Calu3 (cell line): ENCODE results near the gene KAZN. TPM values are rescaled to one million over a fixed set of nuclear protein-coding genes. Genes with fewer than 3 reads are reported as not detected.

Experiments used
- BruUV-seq: library from RNA; stranded (reverse); fragments of 400-500 nt; replicated peaks from 2 replicates; lab custom pipeline; 2021; lab: Mats Ljungman, UMichigan
- CTCF ChIA-PET: fragments of 300-600 bp; sonication (Branson Sonifier 250); formaldehyde crosslinking; loops from one replicate; lab custom pipeline; 2022; ENCODE audit warnings: antibody characterized with exemption; lab: Charles Lee
- DNase-seq: peaks from one replicate; pipeline ENCODE4 v3.0.0; 2022
- H3K27ac Mint-ChIP-seq: one replicate; pipeline ENCODE4 v1.8.0; 2022; ENCODE audit warnings: mixed read lengths; ENCODE audit not compliant: unreplicated experiment
- H3K27me3 Mint-ChIP-seq: one replicate; pipeline ENCODE4 v1.8.0; 2022; ENCODE audit warnings: mixed read lengths; ENCODE audit not compliant: unreplicated experiment
- H3K36me3 Mint-ChIP-seq: one replicate; pipeline ENCODE4 v1.8.0; 2022; ENCODE audit warnings: mild to moderate bottlenecking, moderate library complexity, mixed read lengths; ENCODE audit not compliant: insufficient read depth, unreplicated experiment
- H3K4me1 Mint-ChIP-seq: one replicate; pipeline ENCODE4 v1.8.0; 2022; ENCODE audit warnings: mild to moderate bottlenecking, low read depth, mixed read lengths; ENCODE audit not compliant: unreplicated experiment
- H3K4me3 Mint-ChIP-seq: one replicate; pipeline ENCODE4 v1.8.0; 2022; ENCODE audit warnings: mild to moderate bottlenecking, low read depth, moderate library complexity, mixed read lengths; ENCODE audit not compliant: unreplicated experiment
- H3K9me3 Mint-ChIP-seq: one replicate; pipeline ENCODE4 v1.8.0; 2022; ENCODE audit warnings: low read depth, mixed read lengths; ENCODE audit not compliant: unreplicated experiment
- intact Hi-C: fragments of 100-400 bp; cut with micrococcal nuclease; formaldehyde crosslinking; loops from one replicate; pipeline ENCODE4 v1.10.0; 2022; ENCODE audit not compliant: unreplicated experiment
- total RNA-seq: library from RNA; stranded (reverse); gene quantifications from 2 replicates; pipeline ENCODE4 v1.2.3, GENCODE V29; 2022
- TF ChIP-seq, protein P1 (sequence below): fragments of 200-600 bp; IDR thresholded peaks from one replicate; pipeline ENCODE4 v1.8.0; 2022; ENCODE audit warnings: antibody characterized with exemption; ENCODE audit not compliant: unreplicated experiment

The KAZN gene
- total RNA-seq, 1 experiment from 2014 or later = 3.6 TPM

DNA sequence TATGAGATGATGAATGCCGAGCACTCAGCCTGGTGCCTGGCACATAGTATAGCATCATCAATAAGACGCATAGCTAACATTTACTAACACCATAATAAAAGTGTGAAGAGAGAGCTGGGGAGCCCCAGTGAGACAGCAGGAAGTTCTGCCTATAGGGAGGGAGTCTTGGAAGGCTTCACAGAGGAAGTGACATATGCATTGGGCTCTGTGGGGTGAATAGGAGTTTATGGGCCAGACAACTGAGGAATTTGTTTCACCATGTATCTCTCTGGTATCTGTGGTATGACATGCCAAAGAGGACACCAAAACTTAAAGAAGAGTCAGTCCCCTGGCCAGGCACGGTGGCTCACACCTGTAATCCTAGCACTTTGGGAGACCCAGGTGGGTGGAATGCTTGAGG lies 436.8 kb downstream of the KAZN start:
- Mint-ChIP-seq H3K4me1 (no peaks in the 10 kb centered on the region), H3K27me3 (no peaks in the 10 kb centered on the region), H3K36me3 (no peaks in the 10 kb centered on the region), H3K4me3 (no peak overlapping the region), H3K27ac (no peak overlapping the region), H3K9me3 (no peaks in the 10 kb centered on the region)
- CTCF ChIA-PET = no interaction called here
- TF ChIP-seq, protein P1, sequence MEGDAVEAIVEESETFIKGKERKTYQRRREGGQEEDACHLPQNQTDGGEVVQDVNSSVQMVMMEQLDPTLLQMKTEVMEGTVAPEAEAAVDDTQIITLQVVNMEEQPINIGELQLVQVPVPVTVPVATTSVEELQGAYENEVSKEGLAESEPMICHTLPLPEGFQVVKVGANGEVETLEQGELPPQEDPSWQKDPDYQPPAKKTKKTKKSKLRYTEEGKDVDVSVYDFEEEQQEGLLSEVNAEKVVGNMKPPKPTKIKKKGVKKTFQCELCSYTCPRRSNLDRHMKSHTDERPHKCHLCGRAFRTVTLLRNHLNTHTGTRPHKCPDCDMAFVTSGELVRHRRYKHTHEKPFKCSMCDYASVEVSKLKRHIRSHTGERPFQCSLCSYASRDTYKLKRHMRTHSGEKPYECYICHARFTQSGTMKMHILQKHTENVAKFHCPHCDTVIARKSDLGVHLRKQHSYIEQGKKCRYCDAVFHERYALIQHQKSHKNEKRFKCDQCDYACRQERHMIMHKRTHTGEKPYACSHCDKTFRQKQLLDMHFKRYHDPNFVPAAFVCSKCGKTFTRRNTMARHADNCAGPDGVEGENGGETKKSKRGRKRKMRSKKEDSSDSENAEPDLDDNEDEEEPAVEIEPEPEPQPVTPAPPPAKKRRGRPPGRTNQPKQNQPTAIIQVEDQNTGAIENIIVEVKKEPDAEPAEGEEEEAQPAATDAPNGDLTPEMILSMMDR = no peak
- intact Hi-C loops = no loop called here
- BruUV-seq = no TSS peak
- no peak for DNase-seq

DNA sequence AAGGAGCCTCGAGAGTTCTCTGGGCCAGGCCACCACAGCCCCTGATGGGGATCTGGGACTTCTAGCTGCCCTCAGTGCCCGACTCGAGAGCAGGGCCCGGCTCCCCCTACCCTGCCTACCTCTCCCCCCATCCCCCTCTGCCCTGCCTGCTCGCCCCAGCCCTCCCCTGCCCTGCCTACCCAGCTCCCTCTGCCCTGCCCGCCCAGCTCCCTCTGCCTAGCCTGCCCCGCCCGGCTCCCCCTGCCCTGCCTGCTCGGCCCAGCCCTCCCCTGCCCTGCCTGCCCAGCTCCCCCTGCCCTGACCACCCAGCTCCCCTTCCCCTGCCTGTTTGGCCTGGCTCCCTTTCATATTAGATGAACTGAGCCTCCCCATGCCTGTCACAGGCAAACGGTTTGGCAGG lies 437.6 kb downstream of the KAZN start:
- no TSS peak for BruUV-seq
- H3K4me3 Mint-ChIP-seq = no peak overlapping the region
- intact Hi-C loops = no loop called here

DNA sequence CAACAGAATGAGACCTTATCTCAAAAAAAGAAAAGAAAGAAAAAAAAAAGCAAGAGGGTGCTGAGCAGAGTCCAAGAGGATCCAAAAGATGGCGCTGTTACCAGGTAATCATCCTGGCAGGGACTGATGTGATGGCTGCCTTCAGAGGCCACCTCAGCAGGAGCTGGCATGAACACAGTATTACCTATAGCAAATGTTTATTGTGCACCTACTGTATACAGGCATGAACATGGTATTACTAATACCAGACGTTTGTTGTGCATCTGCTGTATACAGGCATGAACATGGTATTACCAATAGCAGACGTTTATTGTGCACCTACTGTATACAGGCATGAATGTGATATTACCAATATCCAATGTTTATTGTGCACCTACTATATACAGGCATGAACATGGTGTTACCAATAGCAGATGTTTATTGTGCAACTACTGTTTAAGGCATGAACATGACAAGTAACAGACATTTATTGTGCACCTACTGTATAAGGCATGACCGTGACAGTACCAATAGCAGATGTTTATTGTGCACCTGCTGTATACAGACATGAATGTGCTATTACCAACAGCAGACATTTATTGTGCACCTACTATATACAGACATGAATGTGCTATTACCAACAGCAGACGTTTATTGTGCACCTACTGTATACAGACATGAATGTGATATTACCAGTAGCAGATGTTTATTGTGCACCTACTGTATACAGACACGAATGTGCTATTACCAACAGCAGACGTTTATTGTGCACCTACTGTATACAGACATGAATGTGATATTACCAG lies 439.9 kb downstream of the KAZN start:
- no peak overlapping the region for H3K4me3 Mint-ChIP-seq
- H3K9me3 Mint-ChIP-seq = no peaks in the 10 kb centered on the region
- no peaks in the 10 kb centered on the region for H3K4me1 Mint-ChIP-seq
- H3K27ac Mint-ChIP-seq = no peak overlapping the region
- H3K27me3 Mint-ChIP-seq = no peaks in the 10 kb centered on the region
- no peaks in the 10 kb centered on the region for H3K36me3 Mint-ChIP-seq
- BruUV-seq = no TSS peak
- TF ChIP-seq, protein P1 = peak; percentile 24
- DNase-seq = peak; percentile 31
- intact Hi-C loops = no loop called here
- CTCF ChIA-PET = no interaction called here

More for the DNA sequence above, 437.6 kb downstream of the KAZN start:
- Mint-ChIP-seq H3K4me1 (no peaks in the 10 kb centered on the region), H3K27ac (no peak overlapping the region), H3K9me3 (no peaks in the 10 kb centered on the region), H3K36me3 (no peaks in the 10 kb centered on the region), H3K27me3 (no peaks in the 10 kb centered on the region)
- no peak for DNase-seq
- TF ChIP-seq, protein P1 = no peak
- CTCF ChIA-PET = no interaction called here

DNA sequence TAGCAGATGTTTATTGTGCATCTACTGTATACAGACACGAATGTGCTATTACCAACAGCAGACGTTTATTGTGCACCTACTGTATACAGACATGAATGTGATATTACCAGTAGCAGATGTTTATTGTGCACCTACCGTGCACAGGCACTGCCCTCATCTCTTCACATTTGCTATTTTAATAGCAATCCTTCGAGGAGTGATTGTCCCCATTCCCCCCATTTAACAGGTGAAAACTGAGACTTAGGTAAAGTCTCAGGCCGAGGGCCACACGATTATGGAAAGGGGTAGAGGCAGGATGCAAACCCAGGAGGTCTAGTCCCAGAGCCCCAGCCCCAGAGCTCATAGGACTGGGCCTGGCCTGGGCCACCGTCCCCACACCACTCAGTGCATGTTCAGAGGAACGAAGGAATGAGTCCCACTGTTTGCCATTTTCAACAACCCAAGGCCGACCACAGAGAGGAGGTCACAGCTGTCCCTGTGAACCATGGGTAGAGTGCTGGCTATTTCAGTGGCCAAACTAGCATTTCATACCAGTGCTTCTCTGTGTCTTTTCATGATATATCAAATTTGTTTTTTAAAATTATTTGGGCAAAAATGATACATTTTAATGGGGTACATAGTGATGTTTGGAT lies 440.6 kb downstream of the KAZN start:
- H3K27me3 Mint-ChIP-seq = no peaks in the 10 kb centered on the region
- no peak for DNase-seq
- intact Hi-C loops = no loop called here
- no peaks in the 10 kb centered on the region for H3K36me3 Mint-ChIP-seq
- H3K9me3 Mint-ChIP-seq = no peaks in the 10 kb centered on the region
- H3K4me1 Mint-ChIP-seq = no peaks in the 10 kb centered on the region
- CTCF ChIA-PET = no interaction called here
- TF ChIP-seq, protein P1 = no peak
- no peak overlapping the region for H3K4me3 Mint-ChIP-seq
- no peak overlapping the region for H3K27ac Mint-ChIP-seq
- BruUV-seq = no TSS peak
